K562 (cell line): Measurements from ENCODE around the gene SOST. TPM values are rescaled to one million over a fixed set of nuclear protein-coding genes. Genes with fewer than 3 reads are reported as not detected.
A peak's percentile ranks its signal among the peaks of the same experiment; 100 is the strongest.

Experiments
- ARHGAP35 ChIP-seq: fragments of 450-650 bp; IDR thresholded peaks from 2 replicates; pipeline ENCODE4 v1.6.1; 2018; ENCODE audit not compliant: partially characterized antibody
- ARID2 ChIP-seq: fragments of 450-650 bp; IDR thresholded peaks from 2 replicates; pipeline ENCODE4 v1.6.1; 2017; ENCODE audit warnings: antibody characterized with exemption, mild to moderate bottlenecking
- CCNT2 ChIP-seq: IDR thresholded peaks from 2 replicates; pipeline ENCODE4 v1.6.1; 2011; ENCODE audit warnings: borderline replicate concordance, low read depth, mild to moderate bottlenecking, moderate library complexity, mixed read lengths, low read length; ENCODE audit not compliant: insufficient read length; ENCODE audit errors: extremely low read depth
- CEBPB ChIP-seq: fragments of 450-650 bp; IDR thresholded peaks from 2 replicates; pipeline ENCODE4 v1.6.1; 2016; ENCODE audit warnings: missing genetic modification characterization, missing compliant biosample characterization
- FOXA3 ChIP-seq, 2 experiments: fragments of 450-650 bp in 1 of 2; sonication (generic) in 1 of 2; formaldehyde crosslinking; IDR thresholded peaks in 1 of 2; conservative IDR thresholded peaks in 1 of 2; 2 replicates each; pipeline versions ENCODE4 v1.4.0 to v1.8.0; 2020 to 2022; ENCODE audit warnings: mild to moderate bottlenecking in 2 of 2, missing genetic modification reagents in 1 of 2
- GABPA ChIP-seq: fragments of 200-800 bp; sonication (Bioruptor generic); conservative IDR thresholded peaks from 2 replicates; pipeline ENCODE4 v1.6.1; 2016; ENCODE audit warnings: low read depth, missing genetic modification characterization, missing compliant biosample characterization
- ILK ChIP-seq: fragments of 450-650 bp; IDR thresholded peaks from 2 replicates; pipeline ENCODE4 v1.6.1; 2016; ENCODE audit warnings: missing genetic modification characterization, low read depth, mild to moderate bottlenecking, missing compliant biosample characterization, moderate library complexity, borderline replicate concordance
- KLF16 ChIP-seq: IDR thresholded peaks from 2 replicates; pipeline ENCODE4 v1.6.1; 2016; ENCODE audit warnings: antibody characterized with exemption
- NR4A1 ChIP-seq, 2 experiments: fragments of 250-450 bp in 1 of 2; fragments of 450-650 bp in 1 of 2; sonication (Bioruptor Pico) in 1 of 2; IDR thresholded peaks; 2 replicates each; pipeline versions ENCODE4 v1.4.0 to v1.6.1; 2016 to 2020; ENCODE audit warnings: mild to moderate bottlenecking in 2 of 2, missing compliant biosample characterization in 1 of 2, missing genetic modification characterization in 1 of 2, moderate library complexity in 1 of 2
- NRF1 ChIP-seq, 2 experiments: fragments of 450-650 bp; IDR thresholded peaks in 1 of 2; conservative IDR thresholded peaks in 1 of 2; 2 replicates each; pipeline ENCODE4 v1.6.1; 2014; ENCODE audit warnings: mild to moderate bottlenecking in 2 of 2
- PML ChIP-seq: IDR thresholded peaks from 2 replicates; pipeline ENCODE4 v1.6.1; 2012; ENCODE audit warnings: low read length, inconsistent platforms
- SIN3A ChIP-seq, 2 experiments: fragments of 150-350 bp in 1 of 2; IDR thresholded peaks; 2 replicates each; pipeline ENCODE4 v1.6.1; 2011 to 2016; ENCODE audit warnings: borderline replicate concordance in 2 of 2, low read depth in 2 of 2, low read length in 2 of 2, mild to moderate bottlenecking in 2 of 2, moderate library complexity in 2 of 2; ENCODE audit not compliant: control insufficient read depth in 1 of 2
- TAL1 ChIP-seq: fragments of 450-650 bp; IDR thresholded peaks from 2 replicates; pipeline ENCODE4 v1.6.1; 2016; ENCODE audit warnings: mild to moderate bottlenecking
- TARDBP ChIP-seq: fragments of 450-650 bp; IDR thresholded peaks from 2 replicates; pipeline ENCODE4 v1.6.1; 2016
- ZBTB8A ChIP-seq: fragments of 450-650 bp; IDR thresholded peaks from 2 replicates; pipeline ENCODE4 v1.6.1; 2018; ENCODE audit warnings: mild to moderate bottlenecking, moderate library complexity; ENCODE audit not compliant: partially characterized antibody
- ZKSCAN1 ChIP-seq: fragments of 150-350 bp; IDR thresholded peaks from 2 replicates; pipeline ENCODE4 v1.6.1; 2016; ENCODE audit warnings: low read depth, low read length
- ZNF133 ChIP-seq: fragments of 250-450 bp; sonication (Bioruptor Pico); IDR thresholded peaks from 2 replicates; pipeline ENCODE4 v1.4.0; 2020; ENCODE audit warnings: mild to moderate bottlenecking
- ZNF140 ChIP-seq: fragments of 250-450 bp; sonication (Bioruptor Pico); IDR thresholded peaks from 2 replicates; pipeline ENCODE4 v1.8.0; 2021; ENCODE audit warnings: moderate library complexity, mild to moderate bottlenecking, inconsistent platforms
- ZNF23 ChIP-seq: fragments of 250-450 bp; sonication (Bioruptor Pico); IDR thresholded peaks from 2 replicates; pipeline ENCODE4 v1.4.0; 2020; ENCODE audit warnings: mild to moderate bottlenecking
- ZNF253 ChIP-seq: fragments of 250-450 bp; sonication (Bioruptor Pico); conservative IDR thresholded peaks from 2 replicates; pipeline ENCODE4 v1.6.1; 2021; ENCODE audit warnings: mild to moderate bottlenecking
- ZNF77 ChIP-seq: fragments of 250-450 bp; sonication (Bioruptor Pico); IDR thresholded peaks from 2 replicates; pipeline ENCODE4 v1.5.0; 2020
- polyA plus RNA-seq, 8 experiments: library from polyadenylated mRNA; depleted of rRNA in 4 of 8; stranded (reverse) in 5 of 8; unstranded in 3 of 8; fragments of >200 nt; fragmentation: Nextera tagmentation in 2 of 8; fragmentation: Illumina TruSeq in 1 of 8; extraction: Ambion mirVana in 2 of 8; extraction: Trizol in 1 of 8; gene quantifications; 2 replicates each; pipeline versions ENCODE4 v1.2.1 to v1.2.3, GENCODE V29; 2011 to 2014; ENCODE audit warnings: inconsistent platforms in 1 of 8, missing spikeins in 1 of 8
- total RNA-seq, 7 experiments: library from RNA; depleted of rRNA in 6 of 7; stranded (reverse); fragments of >200 nt in 6 of 7; fragmentation: Illumina TruSeq in 2 of 7; extraction: Trizol in 2 of 7; gene quantifications; 2 replicates each; pipeline versions ENCODE4 v1.2.1 to v1.2.3, GENCODE V29; 2011 to 2021; ENCODE audit warnings: low replicate concordance in 1 of 7
- TF ChIP-seq, protein P1 (sequence below): fragments of 250-450 bp; sonication (Bioruptor Pico); IDR thresholded peaks from 2 replicates; pipeline ENCODE4 v1.4.0; 2020; ENCODE audit warnings: mild to moderate bottlenecking, moderate library complexity, borderline replicate concordance
- TF ChIP-seq, protein P2 (sequence below): sonication (generic); formaldehyde crosslinking; IDR thresholded peaks from 2 replicates; pipeline ENCODE4 v1.8.0; 2022; ENCODE audit warnings: mild to moderate bottlenecking, missing genetic modification reagents
- TF ChIP-seq, protein P3 (sequence below): fragments of 250-450 bp; sonication (Bioruptor Pico); IDR thresholded peaks from 2 replicates; pipeline ENCODE4 v1.4.0; 2020; ENCODE audit warnings: mild to moderate bottlenecking

The SOST gene
- total and polyA plus RNA-seq, 9 of the 15 experiments (the other 6 are each of a cell fraction or from before 2014, with no cell fraction given), result not detected

DNA sequence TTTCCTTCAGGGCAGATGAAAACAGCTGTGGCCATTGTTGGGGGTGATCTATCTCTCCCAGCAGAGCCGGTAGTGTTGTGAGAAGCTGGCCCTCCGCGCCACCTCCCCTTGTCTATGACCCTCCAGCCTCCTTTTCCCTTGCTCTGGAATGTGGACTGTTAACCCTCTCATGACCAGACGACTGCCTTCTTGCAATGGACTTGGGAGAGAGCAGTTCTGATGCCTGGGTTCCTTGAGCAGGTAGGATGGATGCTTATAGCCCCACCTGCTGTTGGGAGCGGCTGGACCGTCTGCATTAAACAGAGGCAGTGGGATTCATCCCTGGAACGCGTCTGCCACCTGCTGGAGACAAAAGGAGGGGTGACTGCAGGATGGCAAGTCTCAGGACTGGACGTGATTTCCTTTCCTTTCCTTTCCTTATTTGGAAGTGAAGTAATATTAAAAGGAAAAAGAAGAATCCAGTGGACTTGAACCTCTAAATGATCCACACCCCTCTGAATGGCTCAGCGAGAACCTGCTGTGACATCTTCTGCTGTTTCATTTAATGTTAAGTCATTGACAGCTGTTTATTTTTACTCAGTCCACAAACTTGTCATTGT is 1.8 kb upstream of the SOST start (continued):
- TF ChIP-seq ZNF140 (CRISPR knock-in tag) (no peak), SIN3A (IDR thresholded peaks at IDR 0.05; ENCODE audit: borderline replicate concordance in 2 of 2, control insufficient read depth in 1 of 2, low read depth in 2 of 2, low read length in 2 of 2) (no peak), ARID2 (peak; percentile 99), ARHGAP35 (no peak), ZBTB8A (no peak), GABPA (tag) (no peak), ZNF23 (CRISPR knock-in tag) (no peak), ILK (no peak), ZNF77 (CRISPR knock-in tag) (no peak), NR4A1 (CRISPR knock-in tag; IDR thresholded peaks at IDR 0.05) (no peak), NR4A1 (tag; IDR thresholded peaks at IDR 0.05) (no peak), PML (no peak), ZNF253 (no peak), ZNF133 (CRISPR knock-in tag) (no peak), CCNT2 (no peak), TARDBP (peak; percentile 51; the same call in 1 of the 2 replicates), ZKSCAN1 (no peak), FOXA3 (CRISPR knock-in tag; conservative IDR thresholded peaks at IDR 0.05 in 1 of 2, IDR thresholded peaks at IDR 0.05 in 1 of 2) (no peak), TAL1 (no peak), NRF1 (conservative IDR thresholded peaks at IDR 0.05 in 1 of 2, IDR thresholded peaks at IDR 0.05 in 1 of 2) (no peak), KLF16 (peak; percentile 65; the same call in 1 of the 2 replicates), CEBPB (tag) (no peak)
- TF ChIP-seq, protein P1, sequence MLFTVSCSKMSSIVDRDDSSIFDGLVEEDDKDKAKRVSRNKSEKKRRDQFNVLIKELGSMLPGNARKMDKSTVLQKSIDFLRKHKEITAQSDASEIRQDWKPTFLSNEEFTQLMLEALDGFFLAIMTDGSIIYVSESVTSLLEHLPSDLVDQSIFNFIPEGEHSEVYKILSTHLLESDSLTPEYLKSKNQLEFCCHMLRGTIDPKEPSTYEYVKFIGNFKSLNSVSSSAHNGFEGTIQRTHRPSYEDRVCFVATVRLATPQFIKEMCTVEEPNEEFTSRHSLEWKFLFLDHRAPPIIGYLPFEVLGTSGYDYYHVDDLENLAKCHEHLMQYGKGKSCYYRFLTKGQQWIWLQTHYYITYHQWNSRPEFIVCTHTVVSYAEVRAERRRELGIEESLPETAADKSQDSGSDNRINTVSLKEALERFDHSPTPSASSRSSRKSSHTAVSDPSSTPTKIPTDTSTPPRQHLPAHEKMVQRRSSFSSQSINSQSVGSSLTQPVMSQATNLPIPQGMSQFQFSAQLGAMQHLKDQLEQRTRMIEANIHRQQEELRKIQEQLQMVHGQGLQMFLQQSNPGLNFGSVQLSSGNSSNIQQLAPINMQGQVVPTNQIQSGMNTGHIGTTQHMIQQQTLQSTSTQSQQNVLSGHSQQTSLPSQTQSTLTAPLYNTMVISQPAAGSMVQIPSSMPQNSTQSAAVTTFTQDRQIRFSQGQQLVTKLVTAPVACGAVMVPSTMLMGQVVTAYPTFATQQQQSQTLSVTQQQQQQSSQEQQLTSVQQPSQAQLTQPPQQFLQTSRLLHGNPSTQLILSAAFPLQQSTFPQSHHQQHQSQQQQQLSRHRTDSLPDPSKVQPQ (CRISPR knock-in tag), result no peak
- TF ChIP-seq, protein P2, sequence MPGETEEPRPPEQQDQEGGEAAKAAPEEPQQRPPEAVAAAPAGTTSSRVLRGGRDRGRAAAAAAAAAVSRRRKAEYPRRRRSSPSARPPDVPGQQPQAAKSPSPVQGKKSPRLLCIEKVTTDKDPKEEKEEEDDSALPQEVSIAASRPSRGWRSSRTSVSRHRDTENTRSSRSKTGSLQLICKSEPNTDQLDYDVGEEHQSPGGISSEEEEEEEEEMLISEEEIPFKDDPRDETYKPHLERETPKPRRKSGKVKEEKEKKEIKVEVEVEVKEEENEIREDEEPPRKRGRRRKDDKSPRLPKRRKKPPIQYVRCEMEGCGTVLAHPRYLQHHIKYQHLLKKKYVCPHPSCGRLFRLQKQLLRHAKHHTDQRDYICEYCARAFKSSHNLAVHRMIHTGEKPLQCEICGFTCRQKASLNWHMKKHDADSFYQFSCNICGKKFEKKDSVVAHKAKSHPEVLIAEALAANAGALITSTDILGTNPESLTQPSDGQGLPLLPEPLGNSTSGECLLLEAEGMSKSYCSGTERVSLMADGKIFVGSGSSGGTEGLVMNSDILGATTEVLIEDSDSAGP (CRISPR knock-in tag), result no peak
- TF ChIP-seq, protein P3, sequence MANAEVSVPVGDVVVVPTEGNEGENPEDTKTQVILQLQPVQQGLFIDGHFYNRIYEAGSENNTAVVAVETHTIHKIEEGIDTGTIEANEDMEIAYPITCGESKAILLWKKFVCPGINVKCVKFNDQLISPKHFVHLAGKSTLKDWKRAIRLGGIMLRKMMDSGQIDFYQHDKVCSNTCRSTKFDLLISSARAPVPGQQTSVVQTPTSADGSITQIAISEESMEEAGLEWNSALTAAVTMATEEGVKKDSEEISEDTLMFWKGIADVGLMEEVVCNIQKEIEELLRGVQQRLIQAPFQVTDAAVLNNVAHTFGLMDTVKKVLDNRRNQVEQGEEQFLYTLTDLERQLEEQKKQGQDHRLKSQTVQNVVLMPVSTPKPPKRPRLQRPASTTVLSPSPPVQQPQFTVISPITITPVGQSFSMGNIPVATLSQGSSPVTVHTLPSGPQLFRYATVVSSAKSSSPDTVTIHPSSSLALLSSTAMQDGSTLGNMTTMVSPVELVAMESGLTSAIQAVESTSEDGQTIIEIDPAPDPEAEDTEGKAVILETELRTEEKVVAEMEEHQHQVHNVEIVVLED, result no peak
